ENCODE results near the gene SLC27A3.

- TF ChIP-seq POLR2AphosphoS5 (IDR thresholded peaks at IDR 0.05; ENCODE audit: insufficient read depth, low read depth, low read length) (no peak), CTCF (IDR thresholded peaks at IDR 0.05; ENCODE audit: extremely low read depth in 1 of 2, insufficient read depth in 1 of 2, low read depth in 1 of 2, low read length in 2 of 2) (no peak), GATA2 (IDR thresholded peaks at IDR 0.05; ENCODE audit: insufficient read depth, insufficient read length, low read depth, low read length) (no peak), EZH2 (IDR thresholded peaks at IDR 0.05; ENCODE audit: borderline replicate concordance, low read depth, low read length, severe bottlenecking) (no peak)
These were observed 6.7 kb upstream of the SLC27A3 start for GRCh38 chr1:153768316-153769181.
